MM.1S (cell line): Measurements from ENCODE around the gene FAN1.

Source experiments
- DNase-seq: peaks from one replicate; pipeline ENCODE4 v3.0.0-alpha.2; 2015
- H2AFZ ChIP-seq: fragments of 300-600 bp; sonication (generic); 2 replicates; pipeline ENCODE4 v1.6.0; 2016; ENCODE audit warnings: antibody characterized with exemption, low read length
- H3F3A ChIP-seq: fragments of 300-600 bp; sonication (generic); 2 replicates; pipeline ENCODE4 v1.6.1; 2016; ENCODE audit warnings: mild to moderate bottlenecking, antibody characterized with exemption, low read length, moderate library complexity, mixed read lengths; ENCODE audit not compliant: insufficient read depth
- H3K27ac ChIP-seq: fragments of 300-600 bp; sonication (generic); 2 replicates; pipeline ENCODE4 v1.5.1; 2016; ENCODE audit warnings: mild to moderate bottlenecking, low read length
- H3K27me3 ChIP-seq: fragments of 300-600 bp; sonication (generic); replicated peaks from 2 replicates; pipeline ENCODE4 v1.6.0; 2016; ENCODE audit warnings: low read length; ENCODE audit not compliant: insufficient read depth
- H3K36me3 ChIP-seq: fragments of 300-600 bp; sonication (generic); replicated peaks from 2 replicates; pipeline ENCODE4 v1.6.1; 2016; ENCODE audit warnings: mild to moderate bottlenecking, low read length, mixed read lengths; ENCODE audit not compliant: insufficient read depth
- H3K4me1 ChIP-seq: fragments of 300-600 bp; sonication (generic); 2 replicates; pipeline ENCODE4 v1.6.1; 2016; ENCODE audit warnings: low read length, mixed read lengths
- H3K4me2 ChIP-seq: fragments of 300-600 bp; sonication (generic); 2 replicates; pipeline ENCODE4 v1.6.0; 2016; ENCODE audit warnings: low read depth, low read length
- H3K4me3 ChIP-seq: fragments of 300-600 bp; sonication (generic); 2 replicates; pipeline ENCODE4 v1.5.1; 2016; ENCODE audit warnings: low read length, mixed read lengths
- H3K79me2 ChIP-seq: fragments of 300-600 bp; sonication (generic); 2 replicates; pipeline ENCODE4 v1.6.1; 2016; ENCODE audit warnings: mixed run types, low read length, mixed read lengths
- H3K9ac ChIP-seq: fragments of 300-600 bp; sonication (generic); 2 replicates; pipeline ENCODE4 v1.6.1; 2016; ENCODE audit warnings: low read length, mixed read lengths
- H3K9me2 ChIP-seq: fragments of 300-600 bp; sonication (generic); replicated peaks from 2 replicates; pipeline ENCODE4 v1.6.1; 2016; ENCODE audit warnings: mild to moderate bottlenecking, low read length, mixed read lengths; ENCODE audit not compliant: insufficient read depth
- H3K9me3 ChIP-seq: fragments of 300-600 bp; sonication (generic); replicated peaks from 2 replicates; pipeline ENCODE4 v1.6.1; 2016; ENCODE audit warnings: mild to moderate bottlenecking, low read length, mixed read lengths; ENCODE audit not compliant: insufficient read depth
- H4K20me1 ChIP-seq: fragments of 300-600 bp; sonication (generic); 2 replicates; pipeline ENCODE4 v1.6.1; 2016; ENCODE audit warnings: mild to moderate bottlenecking, low read length, moderate library complexity, mixed read lengths; ENCODE audit not compliant: insufficient read depth
- CTCF ChIP-seq: fragments of 300-600 bp; sonication (generic); IDR thresholded peaks from 2 replicates; pipeline ENCODE4 v1.5.1; 2016; ENCODE audit warnings: antibody characterized with exemption, low read length, mixed read lengths
- EZH2 ChIP-seq: fragments of 300-600 bp; sonication (generic); optimal IDR thresholded peaks from 2 replicates; pipeline ENCODE3; 2017; ENCODE audit warnings: low read depth, mild to moderate bottlenecking, antibody characterized with exemption, low read length, mixed read lengths
- EZH2phosphoT487 ChIP-seq: fragments of 300-600 bp; sonication (generic); IDR thresholded peaks from 2 replicates; pipeline ENCODE4 v1.6.1; 2018; ENCODE audit warnings: antibody characterized with exemption, low read length

FAN1 gene

GRCh38 chr15:30924353-30924752 lies 20.6 kb downstream of the FAN1 start:
- H3K4me3 ChIP-seq, result no peak overlapping the region
- H3F3A ChIP-seq, result peaks cover 6% of the 10 kb centered on the region; the same call in 1 of the 2 replicates
- no peak for TF ChIP-seq EZH2phosphoT487
- TF ChIP-seq CTCF, result no peak
- no peak for TF ChIP-seq EZH2
- no peak overlapping the region for H3K4me2 ChIP-seq
- H4K20me1 ChIP-seq, result no peaks in the 10 kb centered on the region
- DNase-seq, result no peak
- no peaks in the 10 kb centered on the region for H3K27me3 ChIP-seq
- H3K9ac ChIP-seq, result no peak overlapping the region
- no peaks in the 10 kb centered on the region for H3K9me3 ChIP-seq
- H3K9me2 ChIP-seq, result no peaks in the 10 kb centered on the region
- peaks cover 3% of the 10 kb centered on the region for H3K36me3 ChIP-seq
- no peaks in the 10 kb centered on the region for H3K79me2 ChIP-seq
- H2AFZ ChIP-seq, result no peak overlapping the region
- no peak overlapping the region for H3K27ac ChIP-seq
- H3K4me1 ChIP-seq, result 0 out of 2 replicates have a peak, but pooled peaks cover 3% of the 10 kb centered on the region

GRCh38 chr15:30925686-30926085 lies 22.0 kb downstream of the FAN1 start:
- no peaks in the 10 kb centered on the region for H3K79me2 ChIP-seq
- no peaks in the 10 kb centered on the region for H3K27me3 ChIP-seq
- no peaks in the 10 kb centered on the region for H4K20me1 ChIP-seq
- no peaks in the 10 kb centered on the region for H3F3A ChIP-seq
- H3K4me3 ChIP-seq, result no peak overlapping the region
- no peaks in the 10 kb centered on the region for H3K9me2 ChIP-seq
- H3K4me1 ChIP-seq, result no peaks in the 10 kb centered on the region
- DNase-seq, result no peak
- H3K9ac ChIP-seq, result no peak overlapping the region
- no peaks in the 10 kb centered on the region for H3K9me3 ChIP-seq
- H3K27ac ChIP-seq, result no peak overlapping the region
- H3K4me2 ChIP-seq, result no peak overlapping the region
- TF ChIP-seq EZH2phosphoT487 (no peak), CTCF (no peak), EZH2 (no peak)
- H3K36me3 ChIP-seq, result peaks cover 3% of the 10 kb centered on the region
- H2AFZ ChIP-seq, result no peak overlapping the region

GRCh38 chr15:30926161-30926560 lies 22.4 kb downstream of the FAN1 start:
- H2AFZ ChIP-seq, result no peak overlapping the region
- no peaks in the 10 kb centered on the region for H3K9me2 ChIP-seq
- H3K79me2 ChIP-seq, result no peaks in the 10 kb centered on the region
- no peaks in the 10 kb centered on the region for H3F3A ChIP-seq
- no peaks in the 10 kb centered on the region for H3K4me1 ChIP-seq
- no peak overlapping the region for H3K9ac ChIP-seq
- H3K36me3 ChIP-seq, result peaks cover 3% of the 10 kb centered on the region; the same call in 1 of the 2 replicates
- DNase-seq, result no peak
- no peak overlapping the region for H3K4me2 ChIP-seq
- no peaks in the 10 kb centered on the region for H3K27me3 ChIP-seq
- H3K4me3 ChIP-seq, result no peak overlapping the region
- no peak overlapping the region for H3K27ac ChIP-seq
- no peaks in the 10 kb centered on the region for H3K9me3 ChIP-seq
- no peaks in the 10 kb centered on the region for H4K20me1 ChIP-seq
- TF ChIP-seq EZH2, result no peak
- TF ChIP-seq EZH2phosphoT487, result no peak
- TF ChIP-seq CTCF, result no peak
